K562 (cell line): ENCODE measurements around the gene ZFR2. TPM values are rescaled to one million over a fixed set of nuclear protein-coding genes. Genes with fewer than 3 reads are reported as not detected.

Source experiments
- ADNP ChIP-seq: fragments of 200-800 bp; sonication (Bioruptor generic); IDR thresholded peaks from 2 replicates; pipeline ENCODE4 v1.6.1; 2016; ENCODE audit warnings: missing genetic modification characterization, missing compliant biosample characterization
- ATF3 ChIP-seq, 2 experiments: fragments of 450-650 bp in 1 of 2; sonication (generic) in 1 of 2; formaldehyde crosslinking in 1 of 2; IDR thresholded peaks in 1 of 2; conservative IDR thresholded peaks in 1 of 2; 2 replicates each; pipeline versions ENCODE4 v1.6.1 to v1.8.1; 2016 to 2023; ENCODE audit warnings: mild to moderate bottlenecking in 2 of 2, moderate library complexity in 2 of 2, inconsistent platforms in 1 of 2, missing genetic modification reagents in 1 of 2
- REST ChIP-seq, 2 experiments: fragments of 450-650 bp; formaldehyde crosslinking in 1 of 2; IDR thresholded peaks; 2 replicates each; pipeline versions ENCODE4 v1.4.0 to v1.6.1; 2014 to 2020; ENCODE audit warnings: mild to moderate bottlenecking in 2 of 2, borderline replicate concordance in 1 of 2, low read depth in 1 of 2
- SIN3A ChIP-seq, 2 experiments: fragments of 150-350 bp in 1 of 2; IDR thresholded peaks; 2 replicates each; pipeline ENCODE4 v1.6.1; 2011 to 2016; ENCODE audit warnings: borderline replicate concordance in 2 of 2, low read depth in 2 of 2, low read length in 2 of 2, mild to moderate bottlenecking in 2 of 2, moderate library complexity in 2 of 2; ENCODE audit not compliant: control insufficient read depth in 1 of 2
- SP2 ChIP-seq: IDR thresholded peaks from 2 replicates; pipeline ENCODE4 v1.6.1; 2011; ENCODE audit warnings: mild to moderate bottlenecking, low read depth, low read length, moderate library complexity; ENCODE audit not compliant: poor library complexity, severe bottlenecking; ENCODE audit errors: extremely low read depth
- SRSF7 ChIP-seq: fragments of 200-400 bp; formaldehyde crosslinking; optimal IDR thresholded peaks from 2 replicates; pipeline ENCODE3; 2017; ENCODE audit warnings: mild to moderate bottlenecking, low read depth, low read length
- TFE3 ChIP-seq: fragments of 450-650 bp; formaldehyde crosslinking; IDR thresholded peaks from 2 replicates; pipeline ENCODE4 v1.4.0; 2020; ENCODE audit warnings: mild to moderate bottlenecking, mixed read lengths
- TGIF2 ChIP-seq: sonication (generic); formaldehyde crosslinking; IDR thresholded peaks from 2 replicates; pipeline ENCODE4 v1.8.1; 2022; ENCODE audit warnings: mild to moderate bottlenecking, missing genetic modification reagents, moderate library complexity
- ZNF445 ChIP-seq: fragments of 250-450 bp; sonication (Bioruptor Pico); IDR thresholded peaks from 2 replicates; pipeline ENCODE4 v1.4.0; 2020; ENCODE audit warnings: low read depth, mild to moderate bottlenecking, moderate library complexity
- ZNF507 ChIP-seq: conservative IDR thresholded peaks from 2 replicates; pipeline ENCODE4 v1.6.1; 2017; ENCODE audit warnings: missing genetic modification characterization, missing compliant biosample characterization
- ZNF561 ChIP-seq: fragments of 450-650 bp; formaldehyde crosslinking; conservative IDR thresholded peaks from 2 replicates; pipeline ENCODE4 v1.4.0; 2020; ENCODE audit warnings: mild to moderate bottlenecking, moderate library complexity
- ZNF695 ChIP-seq: fragments of 450-650 bp; formaldehyde crosslinking; IDR thresholded peaks from 2 replicates; pipeline ENCODE4 v1.4.0; 2020; ENCODE audit warnings: mild to moderate bottlenecking, moderate library complexity
- polyA plus RNA-seq, 8 experiments: library from polyadenylated mRNA; depleted of rRNA in 4 of 8; stranded (reverse) in 5 of 8; unstranded in 3 of 8; fragments of >200 nt; fragmentation: Nextera tagmentation in 2 of 8; fragmentation: Illumina TruSeq in 1 of 8; extraction: Ambion mirVana in 2 of 8; extraction: Trizol in 1 of 8; gene quantifications; 2 replicates each; pipeline versions ENCODE4 v1.2.1 to v1.2.3, GENCODE V29; 2011 to 2014; ENCODE audit warnings: inconsistent platforms in 1 of 8, missing spikeins in 1 of 8
- total RNA-seq, 7 experiments: library from RNA; depleted of rRNA in 6 of 7; stranded (reverse); fragments of >200 nt in 6 of 7; fragmentation: Illumina TruSeq in 2 of 7; extraction: Trizol in 2 of 7; gene quantifications; 2 replicates each; pipeline versions ENCODE4 v1.2.1 to v1.2.3, GENCODE V29; 2011 to 2021; ENCODE audit warnings: low replicate concordance in 1 of 7

Gene ZFR2
- total and polyA plus RNA-seq, 9 of the 15 experiments (the other 6 are each of a cell fraction or from before 2014, with no cell fraction given): 0.03 to 0.59 (median 0.07) TPM; not detected in 6

GRCh38 chr19:3761382-3762129 lies 107.3 kb downstream of the ZFR2 start, which contains the start of gene APBA3 (continued):
- TF ChIP-seq REST (IDR thresholded peaks at IDR 0.05; ENCODE audit: borderline replicate concordance): 0 out of 2 replicates have a peak, but pooled peaks have one; percentile 3
- TF ChIP-seq REST (CRISPR knock-in tag; IDR thresholded peaks at IDR 0.05; ENCODE audit: low read depth): 0 out of 2 replicates have a peak, but pooled peaks have one; percentile 52
- no peak for TF ChIP-seq SP2
- peak; percentile 99 for TF ChIP-seq ADNP (tag)
- no peak for TF ChIP-seq ATF3 (IDR thresholded peaks at IDR 0.05)
- TF ChIP-seq ATF3 (CRISPR knock-in tag; conservative IDR thresholded peaks at IDR 0.05): no peak
- no peak for TF ChIP-seq TGIF2
- peak; percentile 76; the same call in 1 of the 2 replicates for TF ChIP-seq ZNF561 (CRISPR knock-in tag)
- no peak for TF ChIP-seq ZNF445 (CRISPR knock-in tag)
- TF ChIP-seq TFE3: no peak
- no peak for TF ChIP-seq SRSF7
- TF ChIP-seq ZNF695 (CRISPR knock-in tag): no peak
- TF ChIP-seq SIN3A (IDR thresholded peaks at IDR 0.05; ENCODE audit: borderline replicate concordance in 2 of 2, control insufficient read depth in 1 of 2, low read depth in 2 of 2, low read length in 2 of 2): peak in 1 of 2 experiments; percentile 86; a peak in 2 of 4 replicates
- no peak for TF ChIP-seq ZNF507
